ENCODE results near the gene SLC28A3.

The SLC28A3 gene

DNA sequence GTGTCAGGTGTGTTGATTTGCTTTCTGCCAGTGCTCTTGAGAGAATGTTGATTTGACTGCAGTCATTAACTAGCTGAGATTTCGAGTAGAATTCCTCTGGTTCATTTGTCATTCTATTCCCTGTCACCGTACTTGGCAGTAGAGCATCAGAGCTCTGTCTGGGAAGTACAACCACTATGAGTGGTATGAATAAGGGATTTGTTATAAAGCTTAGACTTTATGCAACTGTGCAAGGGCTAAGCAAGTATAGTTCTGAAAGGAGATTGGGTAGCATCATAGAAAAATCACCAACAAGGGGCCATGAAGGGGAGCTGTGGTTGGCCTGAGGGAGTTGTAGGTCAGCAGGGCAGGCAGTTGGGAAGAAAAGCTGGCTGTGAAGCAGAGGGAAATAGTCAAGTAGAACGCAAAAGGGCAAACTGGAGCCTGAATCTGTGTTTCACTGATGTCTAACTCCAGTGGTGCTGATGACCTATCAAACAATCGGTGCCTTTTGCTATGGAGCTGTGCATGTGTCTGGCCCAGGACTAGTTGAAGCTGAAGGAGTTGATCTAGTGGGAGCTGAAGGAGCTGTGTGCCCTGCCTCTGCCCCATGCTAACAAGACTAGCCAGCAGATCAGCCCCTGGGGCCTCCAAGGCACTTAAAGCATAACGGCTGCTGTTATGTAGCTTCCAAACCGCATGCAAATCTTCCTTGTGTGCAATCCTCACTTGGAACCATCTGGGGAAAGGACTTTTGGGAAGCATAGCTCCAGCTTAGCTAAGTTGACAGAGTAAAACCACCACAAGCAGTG, 110.0 kb downstream of the SLC28A3 start:
- FAIRE-seq = no peak

GRCh38 chr9:84229191-84229590, 111.4 kb downstream of the SLC28A3 start:
- FAIRE-seq = no peak

DNA sequence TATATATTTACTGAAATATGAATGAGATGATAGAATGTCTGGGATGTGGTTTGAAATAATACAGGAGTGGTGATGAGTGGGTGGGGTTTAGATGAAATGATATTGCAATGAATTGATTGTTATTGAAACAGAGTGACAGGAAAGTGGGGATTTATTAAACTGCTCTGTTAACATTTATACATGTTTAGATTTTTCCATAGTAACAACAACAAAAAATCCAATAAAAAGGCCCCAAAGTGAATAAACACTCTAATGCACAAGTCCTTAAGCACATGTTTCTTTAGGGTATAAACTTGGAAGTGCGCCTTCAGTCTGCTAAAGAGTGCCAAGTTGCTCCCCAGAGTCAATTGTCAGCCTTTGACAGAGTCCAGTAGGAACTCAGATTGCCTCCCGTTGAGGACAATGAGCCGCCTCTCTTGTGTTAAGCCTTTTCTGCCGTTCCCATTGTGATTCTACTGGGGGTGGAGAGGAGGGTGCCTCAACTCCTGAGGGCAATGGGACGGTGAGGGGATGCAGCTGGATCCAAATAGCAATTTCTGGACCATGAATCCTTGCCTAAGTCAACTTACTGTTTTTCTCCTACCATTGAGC, 112.3 kb downstream of the SLC28A3 start:
- FAIRE-seq = no peak

- no peak for FAIRE-seq
Measured at GRCh38 chr9:84226126-84226525, 114.4 kb downstream of the SLC28A3 start.

All from colon (tissue), 2 donors.